ENCODE data around the gene SORCS2.

GRCh38 chr4:7375427-7375826, 183.1 kb downstream of the SORCS2 start:
- TF ChIP-seq POLR2A (IDR thresholded peaks at IDR 0.05) (no peak), CTCF (IDR thresholded peaks at IDR 0.05) (no peak)
